MCF 10A (cell line): ENCODE data around the gene MLXIPL. TPM values are rescaled to one million over a fixed set of nuclear protein-coding genes. Genes with fewer than 3 reads are reported as not detected.
A peak's percentile ranks its signal among the peaks of the same experiment; 100 is the strongest.

Source experiments
- BruUV-seq: library from RNA; stranded (reverse); fragments of 400-500 nt; replicated peaks from 2 replicates; lab custom pipeline; 2021; lab: Mats Ljungman, UMichigan
- CTCF ChIA-PET: fragments of 300-600 bp; sonication (Branson Sonifier 250); formaldehyde crosslinking; extraction: SDS; loops from one replicate; lab custom pipeline; 2021; ENCODE audit warnings: antibody characterized with exemption, inconsistent platforms; lab: Yijun Ruan, JAX
- POLR2A ChIA-PET: fragments of 300-600, 350-650 bp; sonication (Branson Sonifier 250); formaldehyde crosslinking; extraction: SDS; loops from one replicate; lab custom pipeline; 2020; ENCODE audit warnings: antibody characterized with exemption, inconsistent platforms; lab: Yijun Ruan, JAX
- DNase-seq: peaks from one replicate; pipeline ENCODE4 v3.0.0-alpha.2; 2018; ENCODE audit not compliant: unreplicated experiment
- H3K27ac Mint-ChIP-seq: one replicate; pipeline ENCODE4 v1.8.0; 2022; ENCODE audit warnings: mild to moderate bottlenecking, low read depth, mixed read lengths; ENCODE audit not compliant: unreplicated experiment
- H3K27me3 Mint-ChIP-seq: one replicate; pipeline ENCODE4 v1.8.0; 2022; ENCODE audit warnings: mixed read lengths; ENCODE audit not compliant: insufficient read depth, unreplicated experiment
- H3K36me3 Mint-ChIP-seq: one replicate; pipeline ENCODE4 v1.8.0; 2022; ENCODE audit warnings: mild to moderate bottlenecking, moderate library complexity, mixed read lengths; ENCODE audit not compliant: insufficient read depth, unreplicated experiment
- H3K4me1 Mint-ChIP-seq: one replicate; pipeline ENCODE4 v1.8.0; 2022; ENCODE audit warnings: mixed read lengths; ENCODE audit not compliant: insufficient read depth, unreplicated experiment
- H3K4me3 Mint-ChIP-seq: one replicate; pipeline ENCODE4 v1.8.0; 2022; ENCODE audit warnings: mild to moderate bottlenecking, moderate library complexity, mixed read lengths; ENCODE audit not compliant: unreplicated experiment
- H3K9me3 Mint-ChIP-seq: one replicate; pipeline ENCODE4 v1.8.0; 2022; ENCODE audit warnings: mixed read lengths; ENCODE audit not compliant: unreplicated experiment
- intact Hi-C: fragments of 100-400 bp; cut with micrococcal nuclease; formaldehyde crosslinking; loops from 2 replicates; pipeline ENCODE4 v1.14.1; 2022
- total RNA-seq: library from RNA; stranded (reverse); gene quantifications from 2 replicates; pipeline ENCODE4 v1.2.3, GENCODE V29; 2022
- TF ChIP-seq, protein P1 (sequence below): fragments of 200-600 bp; IDR thresholded peaks from one replicate; pipeline ENCODE4 v1.8.0; 2022; ENCODE audit warnings: antibody characterized with exemption, mild to moderate bottlenecking; ENCODE audit not compliant: unreplicated experiment

Gene MLXIPL
- total RNA-seq, 1 experiment from 2014 or later, result not detected

DNA sequence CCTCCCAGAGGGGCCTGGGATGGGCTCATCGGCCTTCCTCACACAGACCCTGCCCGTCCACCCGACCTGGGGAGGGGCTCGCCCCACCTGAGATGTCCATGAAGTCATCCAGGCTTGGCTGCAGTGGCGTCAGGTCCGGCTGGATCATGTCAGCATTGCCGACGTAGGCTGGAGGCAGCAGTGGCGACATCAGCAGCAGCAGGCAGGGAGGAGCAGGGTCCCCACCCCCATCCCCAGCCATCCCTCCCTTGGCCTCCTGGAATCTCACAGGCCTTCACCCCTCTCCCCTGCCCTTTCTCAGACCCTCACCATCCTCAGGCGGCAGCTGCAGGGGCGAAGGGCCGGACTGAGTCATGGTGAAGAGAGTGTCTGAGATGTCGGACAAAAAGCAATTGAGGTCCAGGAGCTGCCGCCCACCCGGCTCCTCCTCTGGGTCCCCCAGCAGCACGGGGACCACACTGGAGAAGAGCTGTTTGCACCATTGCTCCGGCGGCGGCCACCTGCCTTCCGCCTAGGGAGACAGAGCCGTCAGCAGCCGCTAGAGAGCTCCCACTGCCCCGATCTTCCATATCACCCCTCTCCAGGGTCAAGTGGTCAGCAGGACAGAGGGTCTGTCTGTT is 18.6 kb downstream of the MLXIPL start:
- Mint-ChIP-seq H3K27ac (no peak overlapping the region), H3K36me3 (peaks cover 7% of the 10 kb centered on the region), H3K4me1 (peaks cover 6% of the 10 kb centered on the region), H3K9me3 (no peaks in the 10 kb centered on the region), H3K27me3 (no peaks in the 10 kb centered on the region), H3K4me3 (no peak overlapping the region)
- TF ChIP-seq, protein P1, sequence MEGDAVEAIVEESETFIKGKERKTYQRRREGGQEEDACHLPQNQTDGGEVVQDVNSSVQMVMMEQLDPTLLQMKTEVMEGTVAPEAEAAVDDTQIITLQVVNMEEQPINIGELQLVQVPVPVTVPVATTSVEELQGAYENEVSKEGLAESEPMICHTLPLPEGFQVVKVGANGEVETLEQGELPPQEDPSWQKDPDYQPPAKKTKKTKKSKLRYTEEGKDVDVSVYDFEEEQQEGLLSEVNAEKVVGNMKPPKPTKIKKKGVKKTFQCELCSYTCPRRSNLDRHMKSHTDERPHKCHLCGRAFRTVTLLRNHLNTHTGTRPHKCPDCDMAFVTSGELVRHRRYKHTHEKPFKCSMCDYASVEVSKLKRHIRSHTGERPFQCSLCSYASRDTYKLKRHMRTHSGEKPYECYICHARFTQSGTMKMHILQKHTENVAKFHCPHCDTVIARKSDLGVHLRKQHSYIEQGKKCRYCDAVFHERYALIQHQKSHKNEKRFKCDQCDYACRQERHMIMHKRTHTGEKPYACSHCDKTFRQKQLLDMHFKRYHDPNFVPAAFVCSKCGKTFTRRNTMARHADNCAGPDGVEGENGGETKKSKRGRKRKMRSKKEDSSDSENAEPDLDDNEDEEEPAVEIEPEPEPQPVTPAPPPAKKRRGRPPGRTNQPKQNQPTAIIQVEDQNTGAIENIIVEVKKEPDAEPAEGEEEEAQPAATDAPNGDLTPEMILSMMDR, result no peak
- ChIA-PET POLR2A (interaction anchor here (0.8 kb wide), 1 partner anchor 222 kb away, joined by 3 read pairs; no protein-coding TSS in a partner anchor), CTCF (interaction anchor here (0.7 to 5.8 kb wide), 25 partner anchors 10 to 423 kb away, joined by 3 to 67 read pairs (median 9); partner anchors contain the start of genes MLXIPL and VPS37D)
- BruUV-seq, result no TSS peak
- no peak for DNase-seq
- intact Hi-C loops, result loop anchor here (2.0 to 5.0 kb wide), 3 partner anchors 61 to 252 kb away; partner anchors contain the start of gene VPS37D

DNA sequence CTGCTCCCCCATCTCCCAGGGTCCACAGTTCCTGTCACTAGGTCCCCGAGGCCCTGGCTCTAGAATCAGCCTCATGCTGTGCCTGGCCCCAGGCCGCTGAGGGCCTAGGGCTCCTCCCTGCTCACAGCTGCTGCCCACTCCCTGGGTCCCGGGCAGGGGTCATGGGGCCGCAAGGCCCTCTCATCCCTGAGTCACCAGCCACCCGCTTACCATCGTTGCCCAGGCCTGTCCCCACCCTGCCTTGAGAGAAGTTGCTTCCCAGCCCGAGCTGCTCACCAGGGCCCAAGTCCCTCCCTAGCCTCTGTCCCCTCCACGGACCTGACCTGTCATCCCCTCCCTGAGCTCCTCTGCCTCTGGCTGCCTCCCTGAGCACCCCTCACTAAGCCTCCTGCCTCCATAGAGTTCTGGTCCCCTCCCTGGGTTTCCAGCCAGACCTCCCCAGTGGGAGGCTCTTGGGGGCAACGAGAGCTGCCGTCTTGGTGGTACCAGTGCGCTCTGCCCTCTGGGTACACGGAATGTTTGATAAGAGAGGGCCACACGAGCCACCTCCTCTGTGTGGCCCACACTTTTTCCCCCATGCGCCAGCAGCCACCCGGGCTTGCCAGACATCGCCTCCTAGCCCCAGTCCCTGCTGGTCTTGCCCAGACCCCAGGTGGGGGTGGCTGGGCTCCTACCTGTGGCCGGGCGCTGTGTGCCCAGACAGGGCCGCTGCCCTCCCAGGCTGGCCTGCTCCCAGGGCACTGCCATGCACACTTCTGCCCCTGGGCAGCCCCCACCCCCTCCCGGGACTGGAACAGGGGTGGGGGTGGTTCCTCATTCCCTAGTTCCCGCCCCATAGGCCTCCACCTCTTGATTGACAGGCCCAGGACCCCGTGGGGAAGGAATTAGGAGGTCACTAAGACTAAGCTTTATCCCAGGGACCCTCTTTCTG is 21.3 kb downstream of the MLXIPL start:
- H3K4me1 Mint-ChIP-seq, result peaks cover 6% of the 10 kb centered on the region
- peak overlapping the region; percentile 36 for H3K4me3 Mint-ChIP-seq
- no TSS peak for BruUV-seq
- H3K27ac Mint-ChIP-seq, result no peak overlapping the region
- intact Hi-C loops, result no loop called here
- no peaks in the 10 kb centered on the region for H3K36me3 Mint-ChIP-seq
- H3K9me3 Mint-ChIP-seq, result peaks cover 5% of the 10 kb centered on the region
- ChIA-PET POLR2A (no interaction called here), CTCF (interaction anchor here (0.6 to 1.1 kb wide), 5 partner anchors 26 to 434 kb away, joined by 3 to 6 read pairs (median 3); no protein-coding TSS in a partner anchor)
- no peak for DNase-seq
- TF ChIP-seq, protein P1, result no peak
- H3K27me3 Mint-ChIP-seq, result peaks cover 17% of the 10 kb centered on the region

DNA sequence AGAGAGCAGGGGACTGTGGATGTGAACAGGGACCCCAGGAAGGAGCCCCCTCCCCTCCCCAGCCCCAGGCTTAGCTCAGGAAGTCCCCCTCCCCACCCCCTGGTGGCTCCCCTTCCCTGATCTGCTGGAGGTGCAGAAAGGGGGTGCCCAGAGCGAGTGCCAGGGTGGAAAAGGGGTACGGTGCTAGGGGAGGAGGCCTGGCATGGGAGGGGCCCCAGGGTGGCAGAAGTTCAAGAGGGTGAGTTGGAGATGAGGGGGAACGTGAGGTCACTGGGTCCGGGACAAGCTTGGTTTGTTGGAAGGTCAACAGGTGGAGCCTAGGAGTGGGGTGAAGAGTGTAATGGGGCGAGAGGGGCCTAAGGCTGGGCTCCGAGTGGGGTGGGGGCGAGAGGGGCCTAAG is 24.4 kb downstream of the MLXIPL start:
- TF ChIP-seq, protein P1, result no peak
- no peak overlapping the region for H3K4me3 Mint-ChIP-seq
- no peak overlapping the region for H3K27ac Mint-ChIP-seq
- POLR2A ChIA-PET, result no interaction called here
- CTCF ChIA-PET, result interaction anchor here (0.7 to 2.4 kb wide), 4 partner anchors 10 to 138 kb away, joined by 3 to 11 read pairs (median 4); no protein-coding TSS in a partner anchor
- H3K9me3 Mint-ChIP-seq, result peaks cover 7% of the 10 kb centered on the region
- no TSS peak for BruUV-seq
- no peak for DNase-seq
- H3K27me3 Mint-ChIP-seq, result peaks cover 24% of the 10 kb centered on the region
- intact Hi-C loops, result no loop called here
- no peaks in the 10 kb centered on the region for H3K36me3 Mint-ChIP-seq
- peaks cover 6% of the 10 kb centered on the region for H3K4me1 Mint-ChIP-seq
